GM12878 (cell line): ENCODE results near the gene HDDC2. TPM values are rescaled to one million over a fixed set of nuclear protein-coding genes. Genes with fewer than 3 reads are reported as not detected.

Source experiments
- CBX5 ChIP-seq: sonication (generic); IDR thresholded peaks from 2 replicates; pipeline ENCODE4 v1.6.1; 2016; ENCODE audit warnings: low read depth, moderate library complexity, mild to moderate bottlenecking, inconsistent platforms
- CHD2 ChIP-seq: IDR thresholded peaks from 2 replicates; pipeline ENCODE4 v1.6.1; 2011; ENCODE audit warnings: low read depth, low read length, improper control_type of control experiment, borderline replicate concordance
- ETV6 ChIP-seq, 2 experiments: fragments of 450-650 bp in 1 of 2; IDR thresholded peaks in 1 of 2; conservative IDR thresholded peaks in 1 of 2; 2 replicates each; pipeline ENCODE4 v1.6.1; 2014; ENCODE audit warnings: antibody characterized with exemption in 1 of 2, borderline replicate concordance in 1 of 2, low read depth in 1 of 2, mild to moderate bottlenecking in 1 of 2, moderate library complexity in 1 of 2
- HDAC6 ChIP-seq: fragments of 200-600 bp; sonication (generic); IDR thresholded peaks from one replicate; pipeline ENCODE4 v1.8.0; 2017; ENCODE audit warnings: antibody characterized with exemption; ENCODE audit not compliant: unreplicated experiment
- IRF4 ChIP-seq: IDR thresholded peaks from 2 replicates; pipeline ENCODE4 v1.6.1; 2011; ENCODE audit warnings: low read depth, low read length
- KLF5 ChIP-seq: fragments of 450-650 bp; IDR thresholded peaks from 2 replicates; pipeline ENCODE4 v1.6.1; 2014; ENCODE audit warnings: mild to moderate bottlenecking; ENCODE audit not compliant: partially characterized antibody
- LARP7 ChIP-seq: fragments of 450-650 bp; IDR thresholded peaks from 2 replicates; pipeline ENCODE4 v1.6.1; 2017; ENCODE audit warnings: mild to moderate bottlenecking
- NFYB ChIP-seq: IDR thresholded peaks from 2 replicates; pipeline ENCODE4 v1.6.1; 2011; ENCODE audit warnings: low read depth, mild to moderate bottlenecking, low read length, improper control_type of control experiment, moderate library complexity; ENCODE audit not compliant: insufficient read depth
- NR2C2 ChIP-seq: IDR thresholded peaks from 2 replicates; pipeline ENCODE4 v1.6.1; 2011; ENCODE audit warnings: borderline replicate concordance, low read depth; ENCODE audit not compliant: control insufficient read depth, insufficient read length
- PAX8 ChIP-seq: fragments of 450-650 bp; IDR thresholded peaks from 2 replicates; pipeline ENCODE4 v1.6.1; 2017; ENCODE audit warnings: mild to moderate bottlenecking, moderate library complexity
- PML ChIP-seq: IDR thresholded peaks from 2 replicates; pipeline ENCODE4 v1.6.1; 2012; ENCODE audit warnings: low read length, inconsistent platforms
- RBBP5 ChIP-seq: fragments of 200-600 bp; sonication (generic); conservative IDR thresholded peaks from 2 replicates; pipeline ENCODE4 v1.6.1; 2016
- RFX5 ChIP-seq: IDR thresholded peaks from 2 replicates; pipeline ENCODE4 v1.6.1; 2011; ENCODE audit warnings: low read depth, low read length, improper control_type of control experiment
- SKIL ChIP-seq: fragments of 450-650 bp; IDR thresholded peaks from 2 replicates; pipeline ENCODE4 v1.6.1; 2017; ENCODE audit warnings: mild to moderate bottlenecking, low read depth, inconsistent platforms; ENCODE audit not compliant: poor library complexity, severe bottlenecking
- TARDBP ChIP-seq: IDR thresholded peaks from 2 replicates; pipeline ENCODE4 v1.6.1; 2016; ENCODE audit warnings: borderline replicate concordance
- ZNF217 ChIP-seq: fragments of 450-650 bp; IDR thresholded peaks from 2 replicates; pipeline ENCODE4 v1.6.1; 2017; ENCODE audit warnings: antibody characterized with exemption, mild to moderate bottlenecking
- ZNF24 ChIP-seq: fragments of 450-650 bp; IDR thresholded peaks from 2 replicates; pipeline ENCODE4 v1.6.1; 2017; ENCODE audit warnings: antibody characterized with exemption, mild to moderate bottlenecking
- ZNF384 ChIP-seq: IDR thresholded peaks from 2 replicates; pipeline ENCODE4 v1.6.1; 2012; ENCODE audit warnings: low read depth, mild to moderate bottlenecking, low read length, improper control_type of control experiment, borderline replicate concordance
- ZSCAN29 ChIP-seq: fragments of 450-650 bp; IDR thresholded peaks from 2 replicates; pipeline ENCODE4 v1.6.1; 2017; ENCODE audit warnings: mild to moderate bottlenecking, moderate library complexity
- polyA plus RNA-seq, 11 experiments: library from polyadenylated mRNA; depleted of rRNA in 4 of 11; unstranded in 6 of 11; stranded (reverse) in 5 of 11; fragments of >200 nt; fragmentation: Nextera tagmentation in 4 of 11; fragmentation: Illumina TruSeq in 1 of 11; extraction: Ambion mirVana in 4 of 11; extraction: Trizol in 1 of 11; gene quantifications; 1 replicate in 1 of 11; 2 replicates in 10 of 11; pipeline versions ENCODE4 v1.2.1 to v1.2.3, GENCODE V29; 2011 to 2016; ENCODE audit warnings: inconsistent platforms in 2 of 11, missing spikeins in 2 of 11, low read depth in 1 of 11
- total RNA-seq, 4 experiments: library from RNA; depleted of rRNA in 3 of 4; stranded (reverse); fragments of >200 nt in 3 of 4; fragmentation: Illumina TruSeq in 1 of 4; extraction: Trizol in 1 of 4; gene quantifications; 2 replicates each; pipeline versions ENCODE4 v1.2.1 to v1.2.3, GENCODE V29; 2013 to 2021
- TF ChIP-seq, protein P1 (sequence below): fragments of 450-650 bp; IDR thresholded peaks from 2 replicates; pipeline ENCODE4 v1.6.1; 2017; ENCODE audit warnings: mild to moderate bottlenecking, moderate library complexity
- TF ChIP-seq, protein P2 (sequence below): fragments of 450-650 bp; IDR thresholded peaks from 2 replicates; pipeline ENCODE4 v1.6.1; 2018; ENCODE audit warnings: mild to moderate bottlenecking, low read depth, moderate library complexity; ENCODE audit not compliant: partially characterized antibody

HDDC2 gene
- total and polyA plus RNA-seq, 10 of the 15 experiments (the other 5 are each of a cell fraction or from before 2014, with no cell fraction given): 54.5 to 148 (median 92.7) TPM

DNA sequence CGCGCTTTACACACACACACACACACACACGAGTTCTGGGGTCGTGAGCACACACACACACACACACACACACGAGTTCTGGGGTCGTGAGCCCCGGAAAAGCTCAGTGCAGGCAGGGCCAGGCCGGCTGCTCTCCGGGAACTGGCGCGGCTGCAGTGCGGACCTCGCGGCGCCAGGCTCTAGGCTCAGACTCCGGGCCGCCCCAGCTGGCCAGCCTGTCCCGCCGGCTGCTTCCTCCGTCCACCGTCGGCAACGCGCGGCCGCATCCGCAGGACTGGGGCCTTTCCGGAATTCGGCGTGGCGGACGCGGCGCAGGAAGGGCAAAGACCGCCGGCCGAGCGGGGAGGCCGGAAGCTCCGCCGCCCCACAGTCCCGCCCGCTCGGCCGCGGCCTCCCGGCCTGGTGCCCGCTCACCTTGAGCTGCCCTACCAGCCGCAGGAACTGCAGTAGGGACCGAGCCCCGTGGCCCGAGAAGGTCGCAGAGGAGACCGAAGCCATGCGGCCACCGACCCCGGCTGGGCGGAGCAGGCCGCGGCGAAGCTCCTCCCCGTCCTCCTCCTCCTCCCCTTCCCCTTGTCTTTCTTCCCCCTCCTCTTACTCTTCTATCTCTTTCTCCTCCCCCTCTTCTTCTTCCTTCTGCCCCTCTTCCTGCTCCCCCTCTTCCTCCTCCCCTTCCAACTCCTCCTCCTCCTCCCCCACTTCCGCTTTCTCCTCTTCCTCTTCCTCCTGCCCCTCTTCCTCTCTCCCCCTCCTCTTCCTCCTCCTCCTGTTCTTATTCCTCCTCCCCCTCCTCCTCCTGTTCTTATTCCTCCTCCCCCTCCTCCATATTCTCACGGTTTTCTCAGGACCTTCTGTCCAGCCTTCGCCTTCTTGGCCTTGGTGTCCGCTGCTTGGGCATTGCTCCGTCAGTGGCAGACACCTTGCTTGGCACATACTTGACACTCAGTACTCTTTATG lies at the start of gene HDDC2 (continued):
- TF ChIP-seq, protein P1, sequence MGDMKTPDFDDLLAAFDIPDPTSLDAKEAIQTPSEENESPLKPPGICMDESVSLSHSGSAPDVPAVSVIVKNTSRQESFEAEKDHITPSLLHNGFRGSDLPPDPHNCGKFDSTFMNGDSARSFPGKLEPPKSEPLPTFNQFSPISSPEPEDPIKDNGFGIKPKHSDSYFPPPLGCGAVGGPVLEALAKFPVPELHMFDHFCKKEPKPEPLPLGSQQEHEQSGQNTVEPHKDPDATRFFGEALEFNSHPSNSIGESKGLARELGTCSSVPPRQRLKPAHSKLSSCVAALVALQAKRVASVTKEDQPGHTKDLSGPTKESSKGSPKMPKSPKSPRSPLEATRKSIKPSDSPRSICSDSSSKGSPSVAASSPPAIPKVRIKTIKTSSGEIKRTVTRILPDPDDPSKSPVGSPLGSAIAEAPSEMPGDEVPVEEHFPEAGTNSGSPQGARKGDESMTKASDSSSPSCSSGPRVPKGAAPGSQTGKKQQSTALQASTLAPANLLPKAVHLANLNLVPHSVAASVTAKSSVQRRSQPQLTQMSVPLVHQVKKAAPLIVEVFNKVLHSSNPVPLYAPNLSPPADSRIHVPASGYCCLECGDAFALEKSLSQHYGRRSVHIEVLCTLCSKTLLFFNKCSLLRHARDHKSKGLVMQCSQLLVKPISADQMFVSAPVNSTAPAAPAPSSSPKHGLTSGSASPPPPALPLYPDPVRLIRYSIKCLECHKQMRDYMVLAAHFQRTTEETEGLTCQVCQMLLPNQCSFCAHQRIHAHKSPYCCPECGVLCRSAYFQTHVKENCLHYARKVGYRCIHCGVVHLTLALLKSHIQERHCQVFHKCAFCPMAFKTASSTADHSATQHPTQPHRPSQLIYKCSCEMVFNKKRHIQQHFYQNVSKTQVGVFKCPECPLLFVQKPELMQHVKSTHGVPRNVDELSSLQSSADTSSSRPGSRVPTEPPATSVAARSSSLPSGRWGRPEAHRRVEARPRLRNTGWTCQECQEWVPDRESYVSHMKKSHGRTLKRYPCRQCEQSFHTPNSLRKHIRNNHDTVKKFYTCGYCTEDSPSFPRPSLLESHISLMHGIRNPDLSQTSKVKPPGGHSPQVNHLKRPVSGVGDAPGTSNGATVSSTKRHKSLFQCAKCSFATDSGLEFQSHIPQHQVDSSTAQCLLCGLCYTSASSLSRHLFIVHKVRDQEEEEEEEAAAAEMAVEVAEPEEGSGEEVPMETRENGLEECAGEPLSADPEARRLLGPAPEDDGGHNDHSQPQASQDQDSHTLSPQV: peak; percentile 25; the same call in 1 of the 2 replicates
- TF ChIP-seq SKIL (no peak), TARDBP (no peak), PAX8 (no peak), PML (no peak), CHD2 (0 out of 2 replicates have a peak, but pooled peaks have one; percentile 40), NR2C2 (no peak), RFX5 (no peak), LARP7 (peak; percentile 97), NFYB (no peak), RBBP5 (no peak), ETV6 (conservative IDR thresholded peaks at IDR 0.05 in 1 of 2, IDR thresholded peaks at IDR 0.05 in 1 of 2; ENCODE audit: borderline replicate concordance in 1 of 2, low read depth in 1 of 2) (peak in 1 of 2 experiments; percentile 90; a peak in 2 of 4 replicates), HDAC6 (no peak), ZNF217 (no peak), ZSCAN29 (no peak), KLF5 (no peak), IRF4 (no peak), CBX5 (no peak), ZNF384 (no peak), ZNF24 (no peak)
- TF ChIP-seq, protein P2, sequence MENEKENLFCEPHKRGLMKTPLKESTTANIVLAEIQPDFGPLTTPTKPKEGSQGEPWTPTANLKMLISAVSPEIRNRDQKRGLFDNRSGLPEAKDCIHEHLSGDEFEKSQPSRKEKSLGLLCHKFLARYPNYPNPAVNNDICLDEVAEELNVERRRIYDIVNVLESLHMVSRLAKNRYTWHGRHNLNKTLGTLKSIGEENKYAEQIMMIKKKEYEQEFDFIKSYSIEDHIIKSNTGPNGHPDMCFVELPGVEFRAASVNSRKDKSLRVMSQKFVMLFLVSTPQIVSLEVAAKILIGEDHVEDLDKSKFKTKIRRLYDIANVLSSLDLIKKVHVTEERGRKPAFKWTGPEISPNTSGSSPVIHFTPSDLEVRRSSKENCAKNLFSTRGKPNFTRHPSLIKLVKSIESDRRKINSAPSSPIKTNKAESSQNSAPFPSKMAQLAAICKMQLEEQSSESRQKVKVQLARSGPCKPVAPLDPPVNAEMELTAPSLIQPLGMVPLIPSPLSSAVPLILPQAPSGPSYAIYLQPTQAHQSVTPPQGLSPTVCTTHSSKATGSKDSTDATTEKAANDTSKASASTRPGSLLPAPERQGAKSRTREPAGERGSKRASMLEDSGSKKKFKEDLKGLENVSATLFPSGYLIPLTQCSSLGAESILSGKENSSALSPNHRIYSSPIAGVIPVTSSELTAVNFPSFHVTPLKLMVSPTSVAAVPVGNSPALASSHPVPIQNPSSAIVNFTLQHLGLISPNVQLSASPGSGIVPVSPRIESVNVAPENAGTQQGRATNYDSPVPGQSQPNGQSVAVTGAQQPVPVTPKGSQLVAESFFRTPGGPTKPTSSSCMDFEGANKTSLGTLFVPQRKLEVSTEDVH: no peak
